ENCODE data around the gene SPOP. TPM values are rescaled to one million over a fixed set of nuclear protein-coding genes. Genes with fewer than 3 reads are reported as not detected.
A peak's percentile ranks its signal among the peaks of the same experiment; 100 is the strongest.

The SPOP gene
- total RNA-seq, 4 donors from 2014 or later = 72.2 to 81.3 (median 74.7) TPM

GRCh38 chr17:49708515-49709183 is 30.8 kb upstream of the SPOP start:
- TF ChIP-seq POLR2A (IDR thresholded peaks at IDR 0.05) (no peak), CTCF (IDR thresholded peaks at IDR 0.05) (no peak)
- H3K4me3 ChIP-seq = peak overlapping the region in 3 of 4 donors; percentile 83 to 93 (median 89)
- no peaks in the 10 kb centered on the region for H3K27me3 ChIP-seq
- H3K9me3 ChIP-seq = no peaks in the 10 kb centered on the region
- DNase-seq = peak in 1 of 3 donors; percentile 50
- peak overlapping the region; percentile 84 to 93 (median 90) for H3K27ac ChIP-seq
- H3K36me3 ChIP-seq = peaks cover 0 to 44% (median 0%) of the 10 kb centered on the region in 3 donors
- peaks cover 3 to 40% (median 6%) of the 10 kb centered on the region in 4 donors for H3K4me1 ChIP-seq

DNA sequence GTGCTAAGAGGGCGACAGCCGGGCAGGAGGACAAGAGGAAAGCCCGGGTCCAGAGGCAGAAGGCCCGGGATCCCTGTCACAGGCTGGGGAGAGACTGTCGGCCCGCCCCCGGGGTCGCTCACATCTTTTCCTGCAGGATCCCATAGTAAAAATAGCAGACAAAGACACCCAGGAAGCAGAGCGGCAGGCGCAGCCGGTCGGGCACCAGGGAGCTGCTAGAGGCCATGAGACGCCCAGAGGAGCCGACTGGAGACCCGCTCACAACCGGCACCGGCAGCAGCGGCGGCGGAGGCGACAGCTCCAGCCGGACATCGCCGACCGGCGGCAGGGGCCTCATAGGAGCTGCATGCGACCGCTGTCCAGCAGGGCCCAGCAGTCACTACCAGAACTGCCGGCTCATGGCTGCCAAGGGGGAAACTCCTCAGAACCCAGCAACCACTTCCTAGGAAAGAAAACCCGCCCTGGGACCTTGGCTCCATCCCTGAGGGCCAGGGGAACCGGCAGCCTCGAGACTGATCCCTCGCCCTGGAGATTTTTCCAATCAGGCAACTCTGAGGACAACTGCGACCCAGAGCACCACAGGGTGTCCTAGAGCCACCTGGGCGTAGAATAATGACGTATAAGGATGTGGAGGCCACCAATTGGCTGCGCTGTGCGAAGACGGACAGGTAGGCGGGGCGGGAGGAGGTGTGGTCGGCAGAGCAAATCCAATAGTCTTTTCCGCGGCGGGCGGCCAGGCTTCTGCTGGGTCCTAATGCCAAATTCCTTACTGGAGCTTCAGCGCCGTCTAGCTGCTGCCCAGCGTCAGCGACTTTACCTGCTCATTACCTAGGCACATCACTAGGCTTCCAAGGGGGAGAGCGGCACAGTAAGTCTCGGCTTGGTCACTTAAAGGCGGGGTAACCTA is 30.0 kb upstream of the SPOP start, which contains the start of gene SLC35B1:
Gene SLC35B1, minus strand, starts transcription at position 357 of the 907 bp plus-strand sequence. Its CDS starts 131 bp downstream, at position 226.
- peak within 1 kb of the TSS; percentile 60 to 93 (median 86) for H3K4me3 ChIP-seq
- peak within 1 kb of the TSS; percentile 84 to 93 (median 90) for H3K27ac ChIP-seq
- DNase-seq = peak; percentile 98 to 100 (median 99)
- peaks cover 3 to 40% (median 6%) of the 10 kb centered on the region in 4 donors for H3K4me1 ChIP-seq
- no peaks in the 10 kb centered on the region for H3K27me3 ChIP-seq
- TF ChIP-seq CTCF (IDR thresholded peaks at IDR 0.05) = peak; percentile 71 to 95 (median 82)
- TF ChIP-seq POLR2A (IDR thresholded peaks at IDR 0.05) = peak; percentile 71 to 81
- no peaks in the 10 kb centered on the region for H3K9me3 ChIP-seq
- peaks cover 0 to 44% (median 4%) of the 10 kb centered on the region in 3 donors for H3K36me3 ChIP-seq

DNA sequence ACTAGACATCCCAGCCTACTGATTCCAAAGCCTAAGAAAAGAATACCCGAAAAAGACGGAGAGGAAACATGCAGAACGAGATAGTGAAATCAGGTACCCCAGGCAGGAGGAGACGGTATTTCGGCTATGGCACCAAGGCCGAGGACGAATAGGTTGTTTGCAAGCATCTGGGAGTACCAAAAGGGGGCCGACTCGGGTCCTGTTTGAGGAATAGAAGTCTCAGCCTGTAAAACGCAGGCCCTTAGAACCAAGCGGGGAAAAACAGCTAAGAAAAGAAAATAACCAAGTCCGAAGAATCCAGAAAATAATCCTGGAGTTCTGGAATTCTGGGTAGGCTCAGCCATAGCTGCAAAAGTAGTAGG is 29.3 kb upstream of the SPOP start:
- H3K36me3 ChIP-seq = peaks cover 0 to 45% (median 4%) of the 10 kb centered on the region in 3 donors
- H3K4me1 ChIP-seq = peaks cover 3 to 40% (median 6%) of the 10 kb centered on the region in 4 donors
- H3K9me3 ChIP-seq = no peaks in the 10 kb centered on the region
- H3K27me3 ChIP-seq = no peaks in the 10 kb centered on the region
- no peak for DNase-seq
- H3K4me3 ChIP-seq = peak overlapping the region; percentile 60 to 93 (median 86)
- H3K27ac ChIP-seq = peak overlapping the region; percentile 84 to 93 (median 90)
- TF ChIP-seq POLR2A (IDR thresholded peaks at IDR 0.05) (no peak), CTCF (IDR thresholded peaks at IDR 0.05) (no peak)

DNA sequence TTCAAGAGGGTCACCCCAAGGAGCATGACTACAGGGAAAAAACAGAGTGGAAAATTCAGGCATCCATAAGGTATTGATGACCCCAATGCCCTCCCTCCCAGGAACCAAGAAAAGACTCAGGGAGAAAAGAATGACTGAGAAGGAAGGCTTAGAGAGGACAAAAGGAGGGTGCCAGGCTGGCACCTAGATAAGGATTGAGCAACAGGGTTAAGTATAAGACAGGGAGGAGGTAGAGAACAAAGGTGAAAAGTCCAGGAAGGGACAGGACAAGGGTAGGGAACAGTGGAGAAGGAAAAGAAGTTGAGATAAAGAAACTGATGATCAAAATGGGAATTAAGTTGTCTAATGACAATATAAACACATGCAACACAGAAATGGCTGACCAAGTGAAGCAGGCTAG is 27.4 kb upstream of the SPOP start:
- Histone ChIP-seq H3K36me3 (peaks cover 0 to 56% (median 4%) of the 10 kb centered on the region in 3 donors), H3K27ac (peak overlapping the region in 3 of 4 donors; percentile 32 to 82 (median 67))
- DNase-seq = peak in 1 of 3 donors; percentile 55

More for the DNA sequence above, 27.4 kb upstream of the SPOP start:
- Histone ChIP-seq H3K27me3 (no peaks in the 10 kb centered on the region), H3K4me1 (peaks cover 3 to 40% (median 6%) of the 10 kb centered on the region in 4 donors), H3K4me3 (no peak overlapping the region), H3K9me3 (no peaks in the 10 kb centered on the region)
- no peak for TF ChIP-seq CTCF (IDR thresholded peaks at IDR 0.05)
- peak in 1 of 2 donors; percentile 29 for TF ChIP-seq POLR2A (IDR thresholded peaks at IDR 0.05)
